DOHH2 (cell line): ENCODE results near the gene FAM98C.

Experiments
- H3F3A ChIP-seq: fragments of 200-600 bp; sonication (generic), shearing (Covaris generic); 2 replicates; pipeline ENCODE4 v1.6.0; 2016; ENCODE audit warnings: antibody characterized with exemption, mild to moderate bottlenecking; ENCODE audit not compliant: control insufficient read depth, insufficient read depth
- H3K27ac ChIP-seq: fragments of 200-600 bp; sonication (generic); 2 replicates; pipeline ENCODE4 v1.5.1; 2014; ENCODE audit warnings: low read depth, mild to moderate bottlenecking, low read length, moderate library complexity
- H3K27me3 ChIP-seq: fragments of 200-600 bp; sonication (generic); 2 replicates; pipeline ENCODE4 v1.6.1; 2014; ENCODE audit warnings: mild to moderate bottlenecking, low read length, mixed read lengths; ENCODE audit not compliant: control insufficient read depth
- H3K36me3 ChIP-seq: fragments of 200-600 bp; sonication (generic); 2 replicates; pipeline ENCODE4 v1.6.1; 2014; ENCODE audit warnings: mild to moderate bottlenecking, low read length, moderate library complexity, mixed read lengths; ENCODE audit not compliant: control insufficient read depth
- H3K4me1 ChIP-seq: fragments of 200-600 bp; sonication (generic); 2 replicates; pipeline ENCODE4 v1.6.1; 2014; ENCODE audit warnings: mild to moderate bottlenecking, low read length, mixed read lengths; ENCODE audit not compliant: control insufficient read depth
- H3K4me2 ChIP-seq: fragments of 200-600 bp; sonication (generic); 2 replicates; pipeline ENCODE4 v1.6.0; 2014; ENCODE audit warnings: mild to moderate bottlenecking, low read length, moderate library complexity
- H3K4me3 ChIP-seq: fragments of 200-600 bp; sonication (generic); 2 replicates; pipeline ENCODE4 v1.5.1; 2014; ENCODE audit warnings: mild to moderate bottlenecking, low read length, mixed read lengths
- H3K79me2 ChIP-seq: fragments of 200-600 bp; sonication (generic); 2 replicates; pipeline ENCODE4 v1.6.1; 2014; ENCODE audit warnings: mild to moderate bottlenecking, low read length, mixed read lengths; ENCODE audit not compliant: control insufficient read depth
- H3K9me2 ChIP-seq: fragments of 200-600 bp; sonication (generic); replicated peaks from 2 replicates; pipeline ENCODE4 v1.6.1; 2014; ENCODE audit warnings: mild to moderate bottlenecking, low read length, mixed read lengths; ENCODE audit not compliant: control insufficient read depth
- H3K9me3 ChIP-seq: fragments of 200-600 bp; sonication (generic); 2 replicates; pipeline ENCODE4 v1.6.1; 2014; ENCODE audit warnings: antibody characterized with exemption, low read length, mixed read lengths; ENCODE audit not compliant: control insufficient read depth, insufficient read depth
- H4K20me1 ChIP-seq: fragments of 200-600 bp; sonication (generic); 2 replicates; pipeline ENCODE4 v1.6.0; 2014; ENCODE audit warnings: low read depth, mild to moderate bottlenecking, antibody characterized with exemption, low read length, moderate library complexity; ENCODE audit not compliant: control insufficient read depth, insufficient read depth
- CTCF ChIP-seq: fragments of 200-600 bp; sonication (generic); IDR thresholded peaks from one replicate; pipeline ENCODE4 v1.5.1; 2014; ENCODE audit warnings: antibody characterized with exemption, mild to moderate bottlenecking, low read depth, low read length; ENCODE audit not compliant: poor library complexity, severe bottlenecking
- EZH2phosphoT487 ChIP-seq: fragments of 200-600 bp; sonication (generic); IDR thresholded peaks from 2 replicates; pipeline ENCODE4 v1.6.1; 2017; ENCODE audit warnings: borderline replicate concordance, mild to moderate bottlenecking, antibody characterized with exemption, low read length, moderate library complexity, mixed read lengths

The FAM98C gene

DNA sequence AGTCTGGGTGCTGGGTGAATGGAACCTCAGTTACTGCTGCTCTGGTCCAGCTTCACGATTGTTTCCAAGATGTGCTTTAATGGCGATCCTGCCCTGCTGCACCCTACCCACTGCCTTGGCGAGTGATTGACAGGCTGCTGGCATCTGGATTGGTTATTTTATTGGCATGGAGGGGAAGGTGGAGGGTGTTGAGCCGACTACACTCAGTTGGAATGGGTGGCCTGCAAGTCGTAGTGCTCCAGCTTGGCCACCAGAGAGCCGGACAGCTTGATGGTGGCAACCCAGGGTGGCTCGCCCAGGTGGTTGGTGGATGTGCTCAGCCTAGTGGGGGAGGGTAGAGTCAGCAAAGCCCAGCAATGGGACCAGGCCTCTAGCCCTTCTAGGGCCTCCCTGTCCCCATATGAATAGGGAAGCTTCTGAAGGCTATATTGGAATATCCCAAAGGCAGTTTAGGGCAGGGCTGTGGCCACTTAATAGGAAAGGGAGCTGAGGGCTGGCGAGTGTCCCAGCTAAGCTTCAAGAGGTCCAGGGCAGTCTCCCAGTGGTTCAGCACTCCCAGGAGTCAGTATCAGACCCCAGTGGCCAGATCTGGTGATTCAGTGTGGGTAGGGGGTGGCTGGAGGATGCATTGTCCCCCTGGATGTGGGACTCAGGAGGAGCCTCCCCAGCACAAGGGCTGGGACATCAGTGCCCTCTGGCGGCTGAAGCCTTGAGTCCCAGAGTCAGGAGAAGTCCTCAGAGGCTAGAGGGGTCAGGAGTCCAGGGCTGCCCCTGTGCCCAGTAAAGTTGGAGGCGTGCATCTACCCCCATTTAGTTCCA lies 18.5 kb upstream of the FAM98C start:
- H3K27me3 ChIP-seq: peaks cover 19% of the 10 kb centered on the region
- 0 out of 2 replicates have a peak, but pooled peaks cover 4% of the 10 kb centered on the region for H4K20me1 ChIP-seq
- H3K36me3 ChIP-seq: peaks cover 33% of the 10 kb centered on the region
- peak; percentile 46 for TF ChIP-seq CTCF
- no peak for TF ChIP-seq EZH2phosphoT487
- peaks cover 25% of the 10 kb centered on the region for H3K4me1 ChIP-seq
- no peak overlapping the region for H3K4me2 ChIP-seq
- peaks cover 1% of the 10 kb centered on the region for H3K79me2 ChIP-seq
- H3K9me2 ChIP-seq: no peaks in the 10 kb centered on the region
- H3K27ac ChIP-seq: no peak overlapping the region
- H3K4me3 ChIP-seq: no peak overlapping the region
- H3F3A ChIP-seq: no peaks in the 10 kb centered on the region; the same call in 1 of the 2 replicates
- no peaks in the 10 kb centered on the region for H3K9me3 ChIP-seq

- H3K4me3 ChIP-seq: no peak overlapping the region
- H3K27me3 ChIP-seq: peaks cover 25% of the 10 kb centered on the region
- no peaks in the 10 kb centered on the region for H3K9me3 ChIP-seq
- no peaks in the 10 kb centered on the region for H3K9me2 ChIP-seq
- peaks cover 29% of the 10 kb centered on the region for H3K36me3 ChIP-seq
- no peaks in the 10 kb centered on the region; the same call in 1 of the 2 replicates for H3F3A ChIP-seq
- 0 out of 2 replicates have a peak, but pooled peaks cover 4% of the 10 kb centered on the region for H4K20me1 ChIP-seq
- no peaks in the 10 kb centered on the region for H3K79me2 ChIP-seq
- H3K27ac ChIP-seq: no peak overlapping the region
- H3K4me2 ChIP-seq: no peak overlapping the region
- H3K4me1 ChIP-seq: peaks cover 25% of the 10 kb centered on the region
- TF ChIP-seq CTCF (no peak), EZH2phosphoT487 (no peak)
These were observed 17.7 kb upstream of the FAM98C start for GRCh38 chr19:38385057-38385803.

DNA sequence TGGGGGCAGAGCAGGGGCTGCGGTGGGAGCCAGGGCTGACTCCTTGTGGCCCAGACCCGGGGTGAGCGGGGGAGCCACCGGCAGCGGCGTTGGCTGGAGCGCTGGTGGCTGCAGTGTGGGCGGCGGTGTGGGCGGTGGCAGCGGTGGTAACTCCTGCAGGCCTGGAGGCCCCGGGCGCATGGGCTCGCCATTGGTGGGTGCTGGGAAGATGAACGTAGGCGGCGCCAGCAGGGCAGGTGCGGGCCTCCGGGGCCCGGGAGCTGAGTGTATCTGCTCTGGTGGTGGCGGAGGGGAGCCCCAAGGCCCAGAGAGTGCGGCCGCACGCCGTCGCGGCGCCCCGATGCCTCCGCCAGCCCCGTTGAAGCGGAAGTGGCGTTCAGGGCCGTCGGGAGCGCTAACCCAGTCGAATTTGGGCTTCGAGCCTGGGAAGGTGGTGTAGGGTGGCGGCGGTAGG lies 17.1 kb upstream of the FAM98C start:
- Histone ChIP-seq H3K9me2 (no peaks in the 10 kb centered on the region), H3K27me3 (peaks cover 31% of the 10 kb centered on the region), H3K4me1 (peaks cover 25% of the 10 kb centered on the region), H3K4me3 (no peak overlapping the region), H3K9me3 (no peaks in the 10 kb centered on the region), H3K79me2 (no peaks in the 10 kb centered on the region), H4K20me1 (0 out of 2 replicates have a peak, but pooled peaks cover 4% of the 10 kb centered on the region), H3K36me3 (peaks cover 24% of the 10 kb centered on the region), H3K4me2 (no peak overlapping the region), H3F3A (no peaks in the 10 kb centered on the region; the same call in 1 of the 2 replicates), H3K27ac (no peak overlapping the region)
- TF ChIP-seq CTCF: no peak
- TF ChIP-seq EZH2phosphoT487: no peak
